Breast epithelium (tissue), 4 donors: ENCODE measurements around the gene CABP2. TPM values are rescaled to one million over a fixed set of nuclear protein-coding genes. Genes with fewer than 3 reads are reported as not detected.

Experiments used
- DNase-seq, 2 donors: peaks; one replicate each; pipeline ENCODE4 v3.0.0-alpha.2; 2019; ENCODE audit warnings: low spot score in 2 of 2
- H3K27ac ChIP-seq, 2 donors: fragments of 200-600 bp; sonication (generic) in 1 of 2; one replicate each; pipeline ENCODE4 v1.5.1; 2016 to 2019; ENCODE audit warnings: mild to moderate bottlenecking in 1 of 2
- H3K27me3 ChIP-seq, 2 donors: fragments of 200-600 bp; sonication (generic) in 1 of 2; one replicate each; pipeline versions ENCODE4 v1.5.1 to v1.6.0; 2017 to 2019; ENCODE audit warnings: control low read depth in 1 of 2, mild to moderate bottlenecking in 1 of 2
- H3K36me3 ChIP-seq: fragments of 200-600 bp; one replicate; pipeline ENCODE4 v1.5.1; 2019
- H3K4me1 ChIP-seq, 2 donors: fragments of 200-600 bp; sonication (generic); one replicate each; pipeline ENCODE4 v1.5.1; 2016 to 2019; ENCODE audit warnings: control low read depth in 1 of 2
- H3K4me3 ChIP-seq, 3 donors: fragments of 200-600 bp; sonication (generic); 1 replicate in 2 of 3; 2 replicates in 1 of 3; pipeline ENCODE4 v1.5.1; 2016 to 2019; ENCODE audit warnings: mild to moderate bottlenecking in 3 of 3, moderate library complexity in 2 of 3
- H3K9me3 ChIP-seq, 2 donors: fragments of 200-600 bp; sonication (generic) in 1 of 2; one replicate each; pipeline ENCODE4 v1.5.1; 2016 to 2019; ENCODE audit warnings: control low read depth in 1 of 2
- CTCF ChIP-seq, 3 donors: fragments of 450-650 bp; IDR thresholded peaks; one replicate each; pipeline ENCODE4 v1.5.1; 2016 to 2017; ENCODE audit warnings: antibody characterized with exemption in 3 of 3, mild to moderate bottlenecking in 3 of 3, moderate library complexity in 3 of 3
- POLR2A ChIP-seq: fragments of 450-650 bp; IDR thresholded peaks from one replicate; pipeline ENCODE4 v1.6.1; 2016; ENCODE audit warnings: antibody characterized with exemption, mild to moderate bottlenecking, moderate library complexity
- POLR2AphosphoS5 ChIP-seq, 3 donors: sonication (generic); formaldehyde crosslinking; IDR thresholded peaks; one replicate each; pipeline ENCODE4 v1.6.1; 2017; ENCODE audit warnings: antibody characterized with exemption in 3 of 3
- intact Hi-C: fragments of 100-400 bp; cut with DNase I; formaldehyde crosslinking; loops from one replicate; pipeline ENCODE4 v1.15.1; 2023; ENCODE audit warnings: low total_unique reads
- total RNA-seq, 3 donors: library from RNA; depleted of rRNA; stranded (reverse); fragments of >200 nt; gene quantifications; one replicate each; pipeline ENCODE4 v1.1.0, GENCODE V29; 2016

The CABP2 gene
- total RNA-seq, 3 donors from 2014 or later = not detected

GRCh38 chr11:67492801-67493547, 30.3 kb downstream of the CABP2 start:
- Histone ChIP-seq H3K9me3 (no peaks in the 10 kb centered on the region), H3K27me3 (no peaks in the 10 kb centered on the region), H3K27ac (no peak overlapping the region), H3K4me3 (no peak overlapping the region), H3K4me1 (no peaks in the 10 kb centered on the region), H3K36me3 (no peaks in the 10 kb centered on the region)
- DNase-seq = no peak
- TF ChIP-seq CTCF (IDR thresholded peaks at IDR 0.05) (no peak), POLR2A (no peak), POLR2AphosphoS5 (IDR thresholded peaks at IDR 0.05) (no peak)
- intact Hi-C loops = no loop called here

- intact Hi-C loops = no loop called here
- no peak for TF ChIP-seq CTCF (IDR thresholded peaks at IDR 0.05)
- H3K36me3 ChIP-seq = no peaks in the 10 kb centered on the region
- H3K4me1 ChIP-seq = no peaks in the 10 kb centered on the region
- no peaks in the 10 kb centered on the region for H3K9me3 ChIP-seq
- no peak overlapping the region for H3K4me3 ChIP-seq
- no peaks in the 10 kb centered on the region for H3K27me3 ChIP-seq
- DNase-seq = no peak
- H3K27ac ChIP-seq = peak overlapping the region; percentile 48 to 60
Observed at GRCh38 chr11:67492069-67492727, 31.0 kb downstream of the CABP2 start.

- no peak for TF ChIP-seq POLR2AphosphoS5 (IDR thresholded peaks at IDR 0.05)
- no peak for TF ChIP-seq CTCF (IDR thresholded peaks at IDR 0.05)
- TF ChIP-seq POLR2A = no peak
- H3K9me3 ChIP-seq = no peaks in the 10 kb centered on the region
- no peak overlapping the region for H3K4me3 ChIP-seq
- intact Hi-C loops = no loop called here
- H3K27me3 ChIP-seq = no peaks in the 10 kb centered on the region
- DNase-seq = no peak
- no peaks in the 10 kb centered on the region for H3K36me3 ChIP-seq
- peak overlapping the region; percentile 48 to 60 for H3K27ac ChIP-seq
- H3K4me1 ChIP-seq = no peaks in the 10 kb centered on the region
Observed at GRCh38 chr11:67491276-67492068, 31.8 kb downstream of the CABP2 start.

- Histone ChIP-seq H3K36me3 (no peaks in the 10 kb centered on the region), H3K4me3 (no peak overlapping the region), H3K4me1 (no peaks in the 10 kb centered on the region), H3K9me3 (no peaks in the 10 kb centered on the region), H3K27ac (peak overlapping the region in 1 of 2 donors; percentile 39), H3K27me3 (no peaks in the 10 kb centered on the region)
- intact Hi-C loops = no loop called here
- TF ChIP-seq POLR2AphosphoS5 (IDR thresholded peaks at IDR 0.05) = no peak
- TF ChIP-seq CTCF (IDR thresholded peaks at IDR 0.05) = no peak
- no peak for TF ChIP-seq POLR2A
- no peak for DNase-seq
Observed at GRCh38 chr11:67490727-67491065, 32.5 kb downstream of the CABP2 start.
